Tongue (tissue), 2 donors: Measurements from ENCODE around the gene GEN1. TPM values are rescaled to one million over a fixed set of nuclear protein-coding genes. Genes with fewer than 3 reads are reported as not detected.

Experiments used
- DNase-seq: peaks from one replicate; pipeline ENCODE4 v3.0.0-alpha.2; 2015
- total RNA-seq: library from RNA; depleted of rRNA; stranded (reverse); fragments of >200 nt; gene quantifications from one replicate; pipeline ENCODE4 v1.2.3, GENCODE V29; 2014

The GEN1 gene
- total RNA-seq, 1 donor from 2014 or later, result 13.4 TPM

- DNase-seq, result peak; percentile 59
These were observed 791 bp upstream of the GEN1 start for GRCh38 chr2:17752892-17753802.

DNA sequence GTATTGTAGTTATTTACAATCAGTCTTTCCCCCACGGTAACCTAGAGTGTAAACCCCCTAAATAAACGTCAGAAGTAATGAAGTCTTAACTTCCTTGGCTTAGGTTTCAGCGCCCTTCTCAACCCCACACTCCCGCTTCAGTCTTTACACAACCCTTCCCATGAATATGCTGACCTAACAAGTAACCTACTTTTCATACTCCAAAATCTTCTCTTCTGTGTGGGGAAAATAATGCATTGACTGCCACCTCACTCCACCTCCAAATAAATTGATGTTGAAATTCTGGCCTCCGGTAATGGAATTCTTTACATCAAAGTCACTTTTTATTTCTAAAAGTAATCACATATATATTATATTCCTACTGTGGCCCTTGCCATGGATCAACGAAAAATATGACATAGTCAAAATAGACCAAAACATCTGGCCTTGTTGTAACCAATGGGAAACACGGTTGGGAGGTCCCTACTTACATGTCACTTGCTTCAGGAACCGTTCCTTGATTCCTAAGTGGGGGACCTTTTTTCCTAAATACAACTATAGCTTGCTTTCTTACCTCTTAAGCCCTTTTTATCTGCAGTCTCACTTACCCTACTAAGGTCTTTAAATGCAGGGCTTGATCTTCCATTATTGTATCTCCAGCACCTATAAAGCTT lies 961 bp downstream of the GEN1 start:
- no peak for DNase-seq

GRCh38 chr2:17756668-17757067 lies 2.7 kb downstream of the GEN1 start:
- DNase-seq, result no peak

GRCh38 chr2:17757321-17757720 lies 3.4 kb downstream of the GEN1 start:
- DNase-seq, result no peak

DNA sequence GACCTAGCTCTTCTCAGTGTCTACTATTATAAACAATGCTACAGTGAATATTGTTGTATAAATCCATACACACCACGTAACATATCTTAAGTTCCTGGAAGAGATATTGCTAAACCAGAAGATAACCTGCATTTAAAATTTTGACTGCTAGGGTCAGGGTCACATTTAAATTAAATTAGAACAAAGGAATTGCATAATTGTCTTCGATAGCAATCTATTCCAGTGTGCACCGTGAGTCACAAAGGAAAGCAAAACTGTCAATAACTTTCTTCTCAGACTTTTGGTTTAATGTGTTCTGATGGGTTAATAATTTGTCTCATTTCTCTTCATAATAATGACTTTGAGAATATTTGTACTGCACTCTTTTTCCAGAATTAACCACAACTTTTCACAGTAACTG lies 4.2 kb downstream of the GEN1 start:
- DNase-seq, result no peak

- DNase-seq, result no peak
These were observed 5.9 kb downstream of the GEN1 start for GRCh38 chr2:17759805-17760204.

DNA sequence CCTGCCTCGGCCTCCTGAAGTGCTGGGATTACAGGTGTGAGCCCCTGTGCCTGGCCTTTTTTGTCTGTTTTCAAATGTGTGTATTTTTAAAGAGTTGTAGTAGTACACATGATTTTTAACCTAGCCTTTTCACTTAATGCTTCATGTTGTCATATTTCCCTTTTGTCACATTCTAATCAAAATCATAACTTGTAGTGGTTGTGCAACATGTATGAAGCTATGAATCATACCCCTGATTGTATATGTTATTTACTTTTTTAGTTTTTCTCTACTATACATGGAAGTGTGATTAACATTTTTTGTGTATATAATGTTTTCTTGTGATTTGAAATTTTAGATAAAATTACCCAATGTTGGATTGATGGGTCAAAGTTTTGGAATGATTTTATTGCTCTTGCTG lies 8.5 kb downstream of the GEN1 start:
- DNase-seq, result no peak

DNA sequence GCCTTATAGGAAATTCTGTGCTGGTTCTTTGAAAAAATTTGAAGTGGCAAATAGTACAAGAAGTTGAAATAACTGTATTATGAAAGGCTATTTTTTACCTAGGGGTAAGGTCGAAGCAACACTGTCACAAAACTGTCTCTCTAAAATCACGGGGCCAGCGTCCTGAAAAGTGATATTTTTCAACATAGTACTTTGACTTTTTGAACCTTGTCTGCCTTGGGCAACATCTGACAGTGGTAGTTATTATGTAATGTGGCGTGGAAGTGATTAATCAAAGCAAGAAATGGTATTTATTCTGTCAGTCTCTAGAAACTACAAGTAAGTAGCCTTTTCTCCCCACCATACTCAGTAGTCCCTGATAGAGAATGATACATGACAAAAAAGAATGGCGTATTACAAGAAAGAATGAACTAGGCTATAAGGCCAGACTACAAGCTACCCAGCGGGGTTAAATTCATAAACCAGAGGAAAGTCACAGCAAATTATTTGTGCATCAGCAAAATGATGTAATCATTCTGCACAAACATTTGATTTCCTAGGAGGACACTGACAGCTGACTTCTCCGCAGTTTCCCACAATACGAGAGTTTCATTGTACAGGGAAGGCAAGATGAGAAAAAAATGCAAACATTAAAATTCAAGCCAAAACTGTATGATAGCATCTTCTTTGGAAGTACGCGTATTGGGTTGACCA lies 9.8 kb downstream of the GEN1 start:
- DNase-seq, result no peak

DNA sequence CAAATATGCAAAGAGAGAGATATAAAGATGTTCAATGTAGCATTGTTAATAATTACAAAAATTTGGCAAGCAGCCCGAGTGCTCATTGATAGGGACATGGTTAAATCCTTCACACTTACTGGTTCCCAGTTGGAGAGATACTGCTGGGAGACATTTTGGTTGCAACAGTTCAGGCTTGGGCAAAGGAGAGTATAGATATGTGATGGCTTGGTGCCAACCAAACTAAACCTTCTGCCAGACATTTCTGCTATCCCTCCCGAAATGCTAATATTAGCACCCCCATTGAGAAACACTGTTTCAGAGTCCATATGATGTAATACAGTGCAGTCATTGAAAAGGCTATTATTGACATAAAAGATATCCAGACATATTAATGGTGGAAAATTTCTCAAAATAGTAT lies 11.5 kb downstream of the GEN1 start:
- DNase-seq, result no peak

- no peak for DNase-seq
These were observed 15.0 kb downstream of the GEN1 start for GRCh38 chr2:17768894-17769293.

- no peak for DNase-seq
These were observed 18.0 kb downstream of the GEN1 start for GRCh38 chr2:17771956-17772355.

DNA sequence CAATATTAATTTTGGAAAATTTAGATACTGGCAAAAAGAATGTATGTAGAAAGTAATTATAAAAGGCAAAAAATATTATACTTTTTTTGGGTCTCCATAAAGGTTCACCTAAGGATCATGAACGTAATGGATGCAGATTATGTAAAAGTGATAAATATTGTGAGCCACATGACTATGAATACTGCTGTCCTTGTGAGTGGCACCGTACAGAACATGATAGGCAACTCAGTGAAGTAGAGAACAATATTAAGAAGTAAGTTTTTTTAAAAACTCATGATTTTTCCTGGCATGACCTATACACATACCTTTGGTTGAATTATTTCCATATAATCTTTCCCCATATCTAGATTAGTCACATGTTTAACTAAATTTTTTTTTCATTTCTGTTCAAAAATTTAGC lies 18.6 kb downstream of the GEN1 start:
- no peak for DNase-seq

DNA sequence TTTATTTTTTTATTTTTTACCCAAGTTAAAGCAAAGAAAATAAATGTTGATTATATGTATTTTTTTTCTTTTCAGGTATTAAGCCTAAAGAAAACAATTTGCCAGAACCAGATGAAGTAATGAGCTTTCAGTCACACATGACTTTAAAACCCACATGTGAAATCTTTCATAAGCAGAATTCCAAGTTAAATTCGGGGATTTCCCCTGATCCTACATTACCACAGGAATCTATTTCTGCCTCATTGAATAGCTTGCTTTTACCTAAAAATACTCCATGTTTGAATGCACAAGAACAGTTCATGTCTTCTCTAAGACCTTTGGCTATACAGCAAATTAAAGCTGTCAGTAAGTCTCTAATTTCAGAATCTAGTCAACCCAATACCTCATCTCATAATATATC lies 26.6 kb downstream of the GEN1 start:
- DNase-seq, result no peak

- no peak for DNase-seq
These were observed 27.5 kb downstream of the GEN1 start for GRCh38 chr2:17781482-17781881.

DNA sequence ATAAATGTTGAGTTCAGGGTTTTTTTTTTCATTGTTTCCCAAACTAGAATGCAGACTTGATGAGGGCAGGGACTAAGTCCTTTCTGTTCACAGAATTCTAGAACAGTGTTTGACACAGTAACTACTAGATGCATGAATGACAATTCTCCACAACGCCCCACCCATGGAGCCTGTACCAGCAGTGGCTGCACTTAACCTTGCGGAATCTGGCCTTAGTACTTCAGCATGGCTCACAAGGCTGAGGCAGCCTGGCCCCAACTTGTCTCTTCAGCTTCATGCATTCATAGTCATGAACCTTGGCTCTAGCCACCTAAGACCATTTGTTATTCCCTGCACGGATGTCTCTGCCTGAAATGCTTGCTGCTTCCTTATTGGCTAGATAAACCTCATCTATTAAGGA lies 32.8 kb downstream of the GEN1 start:
- DNase-seq, result no peak

- no peak for DNase-seq
These were observed 34.8 kb downstream of the GEN1 start for GRCh38 chr2:17788773-17789172.

DNA sequence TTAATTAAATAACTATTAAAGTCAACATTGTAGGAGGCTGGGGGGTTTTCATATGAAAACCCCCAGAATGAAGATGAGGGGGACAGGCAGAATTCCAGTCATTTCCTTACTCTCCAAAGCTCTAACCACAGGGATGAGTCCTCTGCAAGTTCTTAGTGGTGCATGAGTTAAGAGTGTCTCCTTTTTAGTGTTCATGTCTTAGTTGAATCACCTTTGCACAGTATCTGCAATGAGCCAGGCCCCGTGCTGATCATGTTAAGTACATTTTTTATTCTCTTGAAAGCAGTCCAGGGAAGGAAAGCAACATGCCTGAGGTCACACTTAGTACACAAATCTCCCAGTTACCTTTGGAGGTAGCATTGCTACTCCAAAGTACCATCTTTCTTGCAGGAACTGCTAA lies 36.6 kb downstream of the GEN1 start:
- no peak for DNase-seq

DNA sequence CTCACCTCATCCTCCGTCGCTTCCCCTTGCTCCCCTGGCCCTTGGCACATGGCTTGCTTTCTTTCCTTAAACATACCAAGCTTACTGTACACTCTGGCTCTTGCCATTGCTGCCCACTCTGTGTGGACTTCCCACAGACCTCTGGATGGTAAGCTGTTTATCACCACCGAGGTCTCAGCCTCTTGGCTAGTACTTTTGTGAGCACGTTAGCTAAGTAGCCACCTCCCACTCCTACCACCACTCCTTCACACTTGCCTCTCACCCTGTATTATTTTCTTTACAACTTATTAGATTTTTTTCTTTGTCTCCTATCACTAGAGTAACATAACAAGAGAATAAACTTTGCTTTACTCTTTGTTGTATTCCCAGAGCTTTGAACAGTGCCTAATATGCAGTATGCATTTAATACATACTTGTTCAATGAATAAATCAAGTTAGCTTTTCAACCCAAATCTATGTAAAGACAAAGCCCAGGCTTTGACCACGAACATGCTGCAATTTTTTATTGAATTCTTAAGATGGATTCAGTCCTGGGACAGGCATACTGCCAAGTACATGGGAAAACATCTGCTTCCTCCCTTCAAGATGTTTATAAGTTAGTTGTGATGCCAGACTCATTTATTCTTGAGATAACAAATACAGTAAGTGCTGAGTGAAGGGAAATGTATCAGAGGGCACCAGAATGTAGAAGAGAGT lies 37.3 kb downstream of the GEN1 start:
- peak; percentile 86 for DNase-seq

DNA sequence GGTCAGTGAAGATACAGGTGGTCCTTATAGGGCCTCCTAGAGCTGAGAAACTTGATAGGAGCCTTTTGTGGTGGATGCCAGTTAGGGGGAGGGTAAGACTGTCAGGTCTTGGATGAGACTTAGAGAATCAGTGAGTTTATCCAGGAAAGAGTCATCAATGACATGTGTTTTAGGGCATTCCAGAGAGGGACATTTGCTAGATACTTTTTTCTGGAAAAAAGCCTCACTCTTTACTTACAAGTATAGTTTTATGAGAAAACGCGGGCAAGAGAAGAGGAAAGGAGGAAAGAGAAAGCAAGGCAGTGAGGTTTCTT lies 37.8 kb downstream of the GEN1 start:
- no peak for DNase-seq

DNA sequence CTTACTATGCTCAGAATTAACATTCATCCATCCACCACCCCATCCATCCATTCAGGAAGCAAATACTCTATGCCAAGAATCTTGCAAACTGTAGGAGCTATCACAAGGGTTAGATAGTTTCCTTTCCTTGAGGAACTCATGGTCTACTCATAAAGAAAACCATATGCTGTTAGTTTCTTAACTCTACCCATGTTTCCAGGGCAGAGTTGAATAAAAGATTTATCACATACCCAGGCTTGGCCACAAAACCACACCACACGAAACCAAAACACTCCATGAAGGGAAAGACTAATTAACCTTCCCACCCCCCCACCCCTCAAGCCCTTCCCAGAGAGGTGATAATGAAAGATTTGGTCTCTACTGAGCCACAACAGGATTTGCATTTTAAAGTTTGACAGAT lies 38.6 kb downstream of the GEN1 start:
- no peak for DNase-seq

DNA sequence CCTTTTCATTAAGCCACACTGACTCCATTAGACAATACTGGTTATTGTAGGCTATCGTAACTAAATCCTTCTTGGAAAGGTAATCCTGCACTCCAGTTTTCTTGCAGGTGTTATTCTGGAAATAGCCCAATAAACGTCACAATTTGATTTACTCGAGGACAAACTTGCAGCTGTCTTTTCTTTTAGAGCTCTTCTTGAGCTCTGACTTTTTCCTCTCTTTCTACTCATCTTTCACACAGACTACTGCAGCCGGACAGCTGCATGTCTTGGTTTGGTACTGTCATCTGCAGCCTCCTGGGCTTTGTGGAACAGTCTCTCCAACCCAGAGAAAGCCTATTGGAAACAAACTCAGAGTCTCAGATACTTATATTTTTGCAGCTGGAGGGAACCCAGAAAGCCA lies 39.4 kb downstream of the GEN1 start:
- DNase-seq, result peak; percentile 89

DNA sequence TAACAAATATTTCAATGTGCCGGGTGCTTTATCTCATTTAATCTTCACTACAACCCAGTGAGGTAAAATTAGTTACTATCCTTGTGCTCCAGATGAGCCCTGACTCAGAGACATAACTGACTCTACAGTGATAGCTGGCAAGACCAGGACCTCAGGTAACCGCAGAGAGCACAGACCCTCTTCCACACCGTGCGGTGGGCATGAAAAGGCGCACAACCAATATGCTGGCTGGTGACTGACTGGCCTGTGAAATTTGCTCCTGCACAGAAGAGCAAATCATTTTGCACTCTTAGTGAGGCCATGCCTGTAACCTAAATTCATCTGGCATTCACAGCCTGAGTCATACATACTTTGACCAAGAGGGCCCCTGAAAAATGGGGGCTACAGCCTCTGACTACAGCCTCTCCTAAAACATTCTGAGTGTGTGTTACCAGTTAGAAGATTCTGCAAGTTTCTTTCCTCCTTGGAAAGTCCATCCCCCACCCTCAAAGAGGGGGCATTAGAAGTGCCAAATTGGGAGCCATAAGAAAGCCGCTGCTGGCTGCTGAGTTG lies 39.9 kb downstream of the GEN1 start:
- DNase-seq, result no peak

GRCh38 chr2:17795309-17795708 lies 41.4 kb downstream of the GEN1 start:
- no peak for DNase-seq
